Measurements from ENCODE around the gene LMTK3.

LMTK3 gene

DNA sequence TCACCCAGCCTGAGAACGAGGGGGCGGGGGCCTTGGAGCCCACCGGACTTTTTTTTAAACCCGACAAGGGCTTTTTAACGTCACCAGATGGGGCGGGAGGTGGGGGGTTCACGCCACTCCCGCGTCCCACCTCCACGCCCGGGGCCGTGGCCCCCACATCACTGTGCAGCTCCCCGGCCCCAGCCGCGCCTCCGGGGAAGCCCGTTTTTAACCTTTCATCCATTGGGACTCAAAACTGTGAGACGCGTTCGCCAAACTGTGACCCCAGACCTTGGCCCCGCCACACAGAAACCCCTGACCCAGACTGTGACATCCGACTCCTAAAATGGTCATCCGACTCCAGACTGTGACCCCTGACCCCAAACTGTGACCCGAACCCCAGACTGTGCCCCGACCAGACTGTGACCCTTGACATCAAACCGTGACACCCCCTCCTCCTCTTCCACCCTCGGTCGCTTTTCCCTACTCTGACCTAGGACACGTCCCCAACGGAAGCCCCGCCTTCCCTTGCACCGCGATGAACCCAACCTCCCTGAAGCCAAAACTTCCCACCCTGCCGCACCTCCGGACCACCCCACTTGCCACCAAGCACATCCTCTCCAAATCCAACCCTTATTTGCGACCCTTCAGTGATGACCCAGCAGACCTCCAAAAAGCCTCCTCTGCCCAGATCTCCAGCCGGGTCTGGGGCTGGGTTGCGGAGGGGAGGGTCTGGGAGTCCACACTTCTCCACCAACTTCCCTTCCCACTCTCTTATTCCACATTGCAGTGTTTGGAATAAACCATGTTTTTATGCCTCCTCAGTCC is 67.3 kb downstream of the LMTK3 start:
- no peak for DNase-seq (ENCODE audit: low read depth)

DNA sequence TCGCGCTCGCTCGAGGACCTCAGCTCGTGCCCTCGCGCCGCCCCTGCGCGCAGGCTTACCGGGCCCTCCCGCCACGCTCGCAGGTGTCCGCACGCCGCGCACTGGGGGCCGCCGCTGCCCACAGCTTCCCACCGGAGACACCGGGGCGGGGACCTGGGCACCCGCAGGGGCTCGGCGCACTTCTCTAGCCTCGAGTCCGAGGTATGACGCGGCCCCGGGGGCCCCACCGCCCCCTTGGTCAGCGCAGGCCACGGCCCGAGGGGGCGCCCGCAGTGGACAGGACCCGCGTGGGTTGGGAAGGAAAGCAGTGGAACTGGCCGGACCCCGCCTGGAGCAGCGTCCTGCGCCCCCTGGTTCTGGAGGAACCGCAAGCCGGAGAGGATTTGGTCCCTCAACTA is 67.9 kb downstream of the LMTK3 start:
- no peak for DNase-seq (ENCODE audit: low read depth)

DNA sequence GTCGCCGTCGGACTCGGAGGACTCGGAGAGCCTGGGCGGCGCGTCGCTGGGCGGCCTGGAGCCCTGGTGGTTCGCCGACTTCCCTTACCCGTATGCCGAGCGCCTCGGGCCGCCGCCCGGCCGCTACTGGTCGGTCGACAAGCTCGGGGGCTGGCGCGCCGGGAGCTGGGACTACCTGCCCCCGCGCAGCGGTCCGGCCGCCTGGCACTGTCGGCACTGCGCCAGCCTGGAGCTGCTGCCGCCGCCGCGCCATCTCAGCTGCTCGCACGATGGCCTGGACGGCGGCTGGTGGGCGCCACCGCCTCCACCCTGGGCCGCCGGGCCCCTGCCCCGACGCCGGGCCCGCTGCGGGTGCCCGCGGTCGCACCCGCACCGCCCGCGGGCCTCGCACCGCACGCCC is 68.4 kb downstream of the LMTK3 start:
- no peak for DNase-seq (ENCODE audit: low read depth)

DNA sequence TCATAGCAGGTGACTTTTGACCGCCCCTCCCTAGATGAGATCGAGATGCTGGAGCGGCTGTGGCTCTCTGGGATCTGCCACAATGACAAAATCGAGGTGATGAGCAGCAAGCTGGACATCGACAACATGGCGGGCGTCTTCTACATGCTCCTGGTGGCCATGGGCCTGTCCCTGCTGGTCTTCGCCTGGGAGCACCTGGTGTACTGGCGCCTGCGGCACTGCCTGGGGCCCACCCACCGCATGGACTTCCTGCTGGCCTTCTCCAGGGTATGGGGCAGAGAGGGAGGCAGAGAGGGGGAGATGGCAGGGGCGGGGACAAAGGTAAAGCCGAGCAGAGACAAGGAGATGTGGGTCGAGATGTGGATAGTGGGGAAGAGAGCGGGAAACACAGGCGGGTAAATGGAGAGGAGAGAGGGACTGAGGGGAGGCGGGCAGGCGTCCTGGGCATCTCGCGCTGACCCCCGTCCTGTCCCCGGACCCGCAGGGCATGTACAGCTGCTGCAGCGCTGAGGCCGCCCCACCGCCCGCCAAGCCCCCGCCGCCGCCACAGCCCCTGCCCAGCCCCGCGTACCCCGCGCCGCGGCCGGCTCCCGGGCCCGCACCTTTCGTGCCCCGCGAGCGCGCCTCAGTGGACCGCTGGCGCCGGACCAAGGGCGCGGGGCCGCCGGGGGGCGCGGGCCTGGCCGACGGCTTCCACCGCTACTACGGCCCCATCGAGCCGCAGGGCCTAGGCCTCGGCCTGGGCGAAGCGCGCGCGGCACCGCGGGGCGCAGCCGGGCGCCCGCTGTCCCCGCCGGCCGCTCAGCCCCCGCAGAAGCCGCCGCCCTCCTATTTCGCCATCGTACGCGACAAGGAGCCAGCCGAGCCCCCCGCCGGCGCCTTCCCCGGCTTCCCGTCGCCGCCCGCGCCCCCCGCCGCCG is 69.3 kb downstream of the LMTK3 start:
- no peak for DNase-seq (ENCODE audit: low read depth)

DNA sequence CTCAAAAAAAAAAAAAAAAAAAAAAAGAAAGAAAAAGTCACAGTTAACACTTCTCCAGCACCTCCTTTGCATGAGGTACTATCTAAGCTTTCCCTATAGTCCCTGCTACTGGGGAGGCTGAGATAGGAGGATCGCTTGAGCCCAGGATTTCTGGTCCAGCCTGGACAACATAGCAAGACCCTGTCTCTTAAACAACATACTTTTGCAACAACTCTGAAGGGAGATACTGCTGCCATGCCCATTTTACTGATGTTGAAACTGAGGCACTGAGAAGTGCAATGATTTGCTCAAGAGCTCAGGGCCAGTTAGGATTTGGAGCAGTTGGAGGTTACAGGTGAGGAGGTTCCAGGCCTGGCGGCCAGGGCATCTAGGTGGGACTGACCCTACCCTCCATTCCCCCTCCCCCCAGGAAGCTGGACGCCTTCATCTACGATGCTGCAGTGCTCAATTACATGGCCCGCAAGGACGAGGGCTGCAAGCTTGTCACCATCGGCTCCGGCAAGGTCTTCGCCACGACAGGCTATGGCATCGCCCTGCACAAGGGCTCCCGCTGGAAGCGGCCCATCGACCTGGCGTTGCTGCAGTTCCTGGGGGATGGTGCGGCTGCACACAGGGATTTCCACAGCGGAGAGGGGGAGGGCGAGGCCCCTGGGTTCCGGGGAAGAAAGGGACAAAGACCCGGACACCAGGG is 70.1 kb downstream of the LMTK3 start:
- no peak for DNase-seq (ENCODE audit: low read depth)

DNA sequence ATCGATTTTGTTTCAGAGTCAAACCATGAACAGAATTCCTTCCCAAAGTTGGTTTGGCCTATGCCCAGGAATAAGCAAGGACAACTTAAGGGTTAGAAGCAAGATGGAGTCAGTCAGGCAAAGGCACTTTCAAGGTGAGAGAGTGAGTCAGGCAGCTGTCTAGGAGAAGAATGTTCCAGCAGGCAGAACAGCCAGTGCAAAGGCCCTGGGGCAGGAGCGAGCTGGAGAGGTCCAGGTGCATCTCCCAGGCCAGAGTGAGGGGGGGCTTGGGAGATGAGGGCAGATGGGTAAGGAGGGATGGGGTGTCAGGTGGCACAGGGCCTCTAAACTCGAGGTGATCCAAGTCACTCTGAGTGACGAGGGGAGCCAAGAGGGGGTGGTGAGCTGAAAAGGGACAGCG is 75.0 kb downstream of the LMTK3 start:
- DNase-seq (ENCODE audit: low read depth): no peak
